H1 (cell line): ENCODE measurements around the gene PER2. TPM values are rescaled to one million over a fixed set of nuclear protein-coding genes. Genes with fewer than 3 reads are reported as not detected.

ENCODE experiments used
- BRCA1 ChIP-seq: IDR thresholded peaks from 2 replicates; pipeline ENCODE4 v1.6.1; 2012; ENCODE audit warnings: low read depth, low read length, improper control_type of control experiment
- CBX5 ChIP-seq: fragments of 300-800, 300-1000 bp; sonication (generic); IDR thresholded peaks from 2 replicates; pipeline ENCODE4 v1.7.1; 2016; ENCODE audit warnings: antibody characterized with exemption, low read length, low read depth
- CHD7 ChIP-seq: fragments of 300-600 bp; sonication (generic); IDR thresholded peaks from 2 replicates; pipeline ENCODE4 v1.7.1; 2012; ENCODE audit warnings: low read length, moderate library complexity, mild to moderate bottlenecking, inconsistent platforms; ENCODE audit not compliant: insufficient replicate concordance
- GABPA ChIP-seq: IDR thresholded peaks from 2 replicates; pipeline ENCODE4 v1.6.1; 2011; ENCODE audit warnings: mild to moderate bottlenecking, low read length, moderate library complexity, borderline replicate concordance; ENCODE audit not compliant: insufficient read depth
- KDM5A ChIP-seq: fragments of 200-600 bp; IDR thresholded peaks from 2 replicates; pipeline ENCODE4 v1.7.1; 2012; ENCODE audit warnings: mild to moderate bottlenecking, low read length, inconsistent platforms, mixed read lengths
- MAFK ChIP-seq: IDR thresholded peaks from 2 replicates; pipeline ENCODE4 v1.6.1; 2012; ENCODE audit warnings: low read depth, mild to moderate bottlenecking, improper control_type of control experiment, low read length
- NRF1 ChIP-seq: IDR thresholded peaks from 2 replicates; pipeline ENCODE4 v1.6.1; 2011; ENCODE audit warnings: mild to moderate bottlenecking, low read depth, low read length, improper control_type of control experiment
- PHF8 ChIP-seq: fragments of 200-600 bp; sonication (generic); conservative IDR thresholded peaks from 2 replicates; pipeline ENCODE4 v1.7.1; 2012; ENCODE audit warnings: low read depth, mild to moderate bottlenecking, inconsistent platforms, low read length, moderate library complexity
- POLR2AphosphoS5 ChIP-seq: IDR thresholded peaks from 2 replicates; pipeline ENCODE4 v1.6.1; 2011; ENCODE audit warnings: low read depth, low read length
- SP1 ChIP-seq: IDR thresholded peaks from 2 replicates; pipeline ENCODE4 v1.6.1; 2011; ENCODE audit warnings: low read depth, low read length
- SP4 ChIP-seq: IDR thresholded peaks from 2 replicates; pipeline ENCODE4 v1.6.1; 2012; ENCODE audit warnings: low read length, inconsistent platforms
- YY1 ChIP-seq: IDR thresholded peaks from 2 replicates; pipeline ENCODE4 v1.6.1; 2011; ENCODE audit warnings: low read depth, mild to moderate bottlenecking, low read length
- polyA plus RNA-seq, 7 experiments: library from polyadenylated mRNA; depleted of rRNA in 3 of 7; stranded (reverse) in 5 of 7; unstranded in 2 of 7; fragments of >200 nt in 5 of 7; fragments of 200-250 nt in 2 of 7; gene quantifications; 1 replicate in 5 of 7; 2 replicates in 1 of 7; 4 replicates in 1 of 7; pipeline versions ENCODE4 v1.2.1 to v1.2.3, GENCODE V29; 2011 to 2013; ENCODE audit warnings: missing spikeins in 2 of 7, mixed read lengths in 2 of 7
- total RNA-seq: library from RNA; stranded (reverse); fragmentation: NEBNext Ultra II Directional; extraction: Animal tissue kit (Norgen Biotek cat#: 25700); gene quantifications from 2 replicates; pipeline ENCODE4 v1.2.1, GENCODE V29; 2021

The PER2 gene
- total and polyA plus RNA-seq, 2 of the 8 experiments (the other 6 are each of a cell fraction or from before 2014, with no cell fraction given) = 0.91 to 5.5 TPM

GRCh38 chr2:238270606-238271005 is 17.8 kb downstream of the PER2 start (continued):
- TF ChIP-seq CHD7 (no peak), PHF8 (no peak), POLR2AphosphoS5 (no peak), KDM5A (no peak), NRF1 (no peak), YY1 (no peak), GABPA (no peak), SP1 (no peak), MAFK (no peak), BRCA1 (no peak), CBX5 (no peak), SP4 (no peak)
